Cerebellar cortex (tissue), 1 donor: ENCODE data around the gene AGRN.
A peak's percentile ranks its signal among the peaks of the same experiment; 100 is the strongest.
"Not testable (repeated sequence)": the region's sequence is repeated elsewhere in the genome, so short reads cannot be mapped to it uniquely, and the experiment has no call there.

ENCODE experiments used
- DNase-seq: peaks from one replicate; pipeline ENCODE4 v3.0.0-alpha.2; 2015; ENCODE audit warnings: low spot score

AGRN gene

GRCh38 chr1:1067284-1067859, 47.5 kb downstream of the AGRN start:
- DNase-seq: no peak

- no peak for DNase-seq
Observed at GRCh38 chr1:1067860-1068516, 48.1 kb downstream of the AGRN start.

- DNase-seq: no peak
Observed at GRCh38 chr1:1068517-1069055, 48.7 kb downstream of the AGRN start.

- DNase-seq: peak; percentile 62
Observed at GRCh38 chr1:1069056-1069710, 49.3 kb downstream of the AGRN start.

GRCh38 chr1:1069711-1070676, 50.1 kb downstream of the AGRN start:
- DNase-seq: no peak

GRCh38 chr1:1071486-1072298, 51.8 kb downstream of the AGRN start:
- no peak for DNase-seq

GRCh38 chr1:1072299-1072848, 52.5 kb downstream of the AGRN start:
- DNase-seq: no peak

GRCh38 chr1:1072849-1073742, 53.2 kb downstream of the AGRN start:
- no peak for DNase-seq

- no peak for DNase-seq
Observed at GRCh38 chr1:1073743-1074587, 54.0 kb downstream of the AGRN start, which contains the start of gene RNF223. Gene RNF223, minus strand, starts transcription at chr1:1074306. Its CDS starts 1,740 bp downstream, at chr1:1072566.

GRCh38 chr1:1074631-1075147, 54.8 kb downstream of the AGRN start:
- DNase-seq: no peak

GRCh38 chr1:1075148-1075935, 55.4 kb downstream of the AGRN start:
- no peak for DNase-seq

GRCh38 chr1:1077396-1077795, 57.5 kb downstream of the AGRN start:
- not testable (repeated sequence) for DNase-seq

- peak; percentile 88 for DNase-seq
Observed at GRCh38 chr1:1079408-1080121, 59.6 kb downstream of the AGRN start.

- peak; percentile 80 for DNase-seq
Observed at GRCh38 chr1:1080122-1080757, 60.3 kb downstream of the AGRN start.

GRCh38 chr1:1080951-1081310, 61.0 kb downstream of the AGRN start:
- no peak for DNase-seq
